HG03432 (cell line): ENCODE results near the gene VENTX.
A peak's percentile ranks its signal among the peaks of the same experiment; 100 is the strongest.

Experiments used
- ATAC-seq: cut with Tn5 transposase; IDR thresholded peaks from one replicate; pipeline ENCODE4 v1.9.1; 2021; ENCODE audit warnings: mild to moderate bottlenecking, moderate library complexity; ENCODE audit not compliant: unreplicated experiment

The VENTX gene

DNA sequence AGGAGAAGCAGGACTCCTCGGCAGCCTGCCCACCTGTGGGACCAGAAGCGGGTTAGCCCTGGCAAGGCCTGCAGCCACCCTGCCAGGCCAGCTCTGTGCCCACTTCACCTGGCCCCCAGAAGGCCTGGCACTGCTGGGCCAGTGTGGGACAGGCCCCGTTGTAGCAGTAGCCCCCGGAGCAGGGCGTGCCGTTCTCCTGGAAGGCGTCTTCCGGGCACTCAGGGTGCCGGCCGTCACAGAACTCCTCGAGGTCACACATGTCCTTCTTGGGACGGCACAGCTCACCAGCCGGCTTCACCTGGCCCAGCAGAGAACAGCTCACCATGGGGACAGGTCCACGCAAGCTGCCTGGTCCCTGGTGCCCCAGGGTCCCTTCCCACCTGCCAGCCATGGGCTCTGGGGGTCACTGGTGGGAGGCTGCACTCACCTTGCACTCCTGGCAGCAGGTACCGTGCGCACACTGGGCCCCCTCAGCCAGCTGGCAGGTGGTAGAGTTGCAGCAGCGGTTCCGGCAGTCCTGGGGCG lies 33.2 kb downstream of the VENTX start:
- no peak for ATAC-seq

DNA sequence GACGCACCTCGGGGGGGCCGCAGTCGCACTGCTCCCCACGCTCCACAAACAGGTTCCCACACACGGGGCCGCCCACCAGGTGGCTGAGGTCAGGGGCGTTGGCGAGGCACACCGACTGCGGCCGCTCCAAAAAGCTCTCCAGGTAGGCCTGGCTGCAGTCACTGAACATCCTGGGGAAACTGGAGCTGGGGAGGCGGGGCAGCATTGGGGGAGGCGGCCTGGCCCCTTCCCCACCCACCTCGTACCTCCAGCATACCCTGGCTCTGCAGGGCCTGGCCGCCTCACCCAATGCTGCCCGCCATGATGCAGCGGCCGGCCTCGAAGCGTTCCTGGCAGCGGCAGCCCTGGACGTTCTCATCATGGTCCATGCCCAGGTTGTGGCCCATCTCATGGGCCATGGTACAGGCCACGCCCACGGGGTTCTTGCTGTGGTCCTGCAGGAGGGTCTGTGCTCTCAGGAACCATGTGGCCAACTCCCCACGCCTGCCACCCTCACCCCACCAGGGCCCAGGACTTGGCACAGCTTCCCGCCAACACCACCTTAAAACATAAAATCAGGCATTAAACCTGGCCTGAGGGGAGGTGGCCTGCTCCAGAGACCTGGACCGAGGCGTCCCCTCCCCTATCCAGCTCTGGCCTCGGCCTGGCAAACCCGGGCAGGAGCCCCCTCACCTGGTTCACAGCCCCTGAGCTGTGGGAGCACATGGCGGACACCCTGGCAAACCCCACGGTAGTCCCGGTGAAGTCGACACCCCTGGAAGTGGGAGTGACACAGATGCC lies 34.1 kb downstream of the VENTX start:
- no peak for ATAC-seq

DNA sequence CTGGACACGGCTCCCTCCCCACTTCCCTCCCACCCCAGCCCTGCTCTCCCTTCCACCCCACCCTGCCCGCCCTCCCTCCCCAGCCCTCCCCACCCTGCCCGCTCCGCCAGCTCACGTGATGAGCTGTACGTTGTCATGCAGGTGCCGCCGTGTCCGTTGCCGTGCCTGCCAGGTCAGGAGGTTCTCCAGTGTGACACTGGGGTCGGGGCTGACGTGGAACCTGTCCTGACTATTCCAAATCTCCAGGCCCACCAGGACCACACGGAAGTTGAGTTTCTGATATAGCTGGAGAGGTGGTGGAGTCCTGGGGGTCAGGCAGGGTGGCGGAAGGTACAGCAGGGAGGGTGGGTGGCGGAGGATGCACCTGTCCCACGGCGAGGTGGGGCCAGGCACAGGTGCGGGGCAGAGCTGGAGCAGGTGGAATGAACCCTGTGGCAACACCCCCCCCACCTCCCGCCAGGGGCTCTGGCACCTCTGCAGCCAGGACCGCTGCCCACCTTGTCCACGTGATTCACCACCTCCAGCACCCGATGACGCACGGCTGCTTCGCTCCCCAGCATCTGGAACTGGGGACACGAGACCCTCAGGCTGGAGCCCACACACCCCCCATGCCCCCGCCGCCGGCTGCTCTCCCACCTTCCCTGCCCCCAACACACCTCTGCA lies 34.8 kb downstream of the VENTX start:
- no peak for ATAC-seq

DNA sequence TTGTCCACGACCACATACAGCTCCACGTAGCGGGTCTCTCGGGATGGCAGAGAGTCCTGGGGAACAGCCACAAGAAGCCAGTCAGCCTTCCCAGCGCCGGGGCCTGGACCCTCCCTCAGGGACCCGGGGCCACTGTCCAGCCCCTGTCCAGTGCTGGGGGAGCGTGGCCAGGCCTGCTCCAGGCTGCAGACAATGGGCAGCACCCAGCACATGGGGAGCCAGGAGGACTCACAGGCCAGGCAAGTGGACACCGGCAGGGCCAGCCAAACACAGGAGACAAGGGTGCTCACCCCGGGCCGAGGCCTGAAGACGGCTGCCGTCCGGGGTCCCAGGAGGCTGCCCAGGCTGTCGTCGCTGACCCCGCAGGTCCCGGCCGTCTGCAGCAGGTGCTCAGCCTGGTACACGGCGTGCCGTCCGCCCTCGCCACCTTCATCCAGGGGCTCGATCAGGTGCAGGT lies 35.3 kb downstream of the VENTX start:
- no peak for ATAC-seq

DNA sequence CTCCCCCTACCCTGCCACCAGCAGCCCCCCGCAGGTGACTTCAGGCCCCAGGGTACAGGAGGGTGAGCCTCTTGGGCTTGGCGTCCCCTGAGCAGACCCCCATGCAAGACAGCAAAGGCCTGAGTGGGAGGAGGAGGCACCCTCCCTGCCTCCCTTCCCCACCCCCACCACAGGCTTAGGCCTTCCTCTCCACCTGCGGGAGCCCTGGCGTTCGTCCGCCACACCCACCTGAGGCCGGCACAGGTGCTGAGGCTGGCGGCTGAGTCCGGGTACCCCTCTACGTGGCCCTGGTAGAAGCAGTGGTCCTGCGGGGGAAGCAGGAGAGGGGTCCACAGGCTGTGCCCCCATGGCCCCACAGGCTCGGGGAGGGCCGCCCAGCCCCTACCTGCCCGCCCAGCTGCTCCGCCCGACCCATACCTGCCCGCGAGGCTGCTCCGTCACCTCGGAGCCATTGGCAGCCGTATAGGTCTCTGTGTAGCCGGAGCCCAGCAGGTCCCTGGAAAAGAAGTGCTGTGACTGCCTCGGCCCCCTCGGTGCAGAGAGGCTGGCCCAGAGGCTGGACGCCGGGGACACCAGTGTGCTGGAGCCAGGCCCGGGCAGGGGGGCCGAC lies 36.0 kb downstream of the VENTX start:
- ATAC-seq, result no peak

DNA sequence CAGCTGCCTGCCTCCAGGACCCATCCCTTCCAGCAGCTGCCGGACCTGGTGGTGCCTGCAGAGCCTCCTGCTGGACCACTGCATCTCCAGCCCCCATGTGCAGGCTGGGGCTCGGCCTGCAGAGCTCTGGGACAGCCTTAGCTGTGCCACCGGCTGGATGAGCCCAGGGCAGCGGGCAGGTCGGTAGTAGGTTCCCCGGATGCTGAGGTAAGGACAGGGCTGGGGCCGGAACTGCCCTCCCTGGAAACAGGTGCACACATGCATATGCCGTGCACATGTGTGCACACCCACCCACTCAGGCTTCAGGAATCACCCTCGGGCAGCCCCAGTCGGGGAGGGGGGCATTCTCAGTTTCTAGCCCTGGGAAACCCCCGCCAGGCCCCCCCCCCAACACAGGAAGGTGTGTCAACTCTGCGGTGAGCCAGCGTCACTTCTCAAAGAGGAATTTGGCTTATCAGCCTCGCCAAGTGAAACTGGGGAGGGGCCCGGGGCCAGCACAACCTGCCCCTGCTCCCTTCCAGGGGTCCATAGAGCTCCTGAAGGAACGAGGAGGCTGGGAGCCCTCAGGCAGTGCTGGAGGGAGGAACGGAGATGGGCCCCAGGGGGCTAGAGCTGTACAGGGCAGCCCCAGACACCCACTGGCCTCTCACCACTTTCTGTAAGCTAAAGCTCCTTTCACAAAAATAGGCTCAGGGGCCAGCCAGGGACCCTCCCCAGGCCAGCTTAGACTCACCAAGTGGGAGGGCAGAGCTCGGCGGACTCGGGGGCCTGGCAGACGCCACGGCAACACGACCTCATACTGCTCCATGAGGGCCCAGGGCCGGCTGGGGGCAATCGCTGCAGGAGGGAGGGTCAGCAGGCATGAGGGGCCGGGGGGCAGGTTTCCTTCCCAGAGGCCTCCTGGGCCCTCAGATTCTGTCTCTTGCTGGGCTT lies 37.4 kb downstream of the VENTX start:
- ATAC-seq, result peak; percentile 55

DNA sequence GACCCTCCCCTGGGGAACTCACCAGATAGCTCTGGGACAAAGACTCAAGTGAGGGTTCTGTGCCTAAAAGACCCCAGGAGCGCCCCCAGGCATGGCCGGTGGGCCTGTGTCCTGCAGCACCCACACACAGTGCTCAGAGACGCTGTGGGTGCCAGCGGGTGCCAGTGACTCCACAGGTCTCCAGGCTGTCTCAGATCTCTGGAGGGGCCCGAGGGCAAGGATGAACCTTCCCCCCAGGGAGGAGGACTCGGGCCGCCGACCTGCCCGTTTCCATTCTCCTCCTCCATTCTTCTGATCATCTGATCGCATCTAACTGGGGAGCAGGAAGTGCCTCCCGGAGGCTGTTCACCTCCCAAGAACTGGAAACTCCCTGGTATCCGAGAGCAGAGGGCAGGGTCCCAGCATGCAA lies 38.0 kb downstream of the VENTX start:
- ATAC-seq, result peak; percentile 39

DNA sequence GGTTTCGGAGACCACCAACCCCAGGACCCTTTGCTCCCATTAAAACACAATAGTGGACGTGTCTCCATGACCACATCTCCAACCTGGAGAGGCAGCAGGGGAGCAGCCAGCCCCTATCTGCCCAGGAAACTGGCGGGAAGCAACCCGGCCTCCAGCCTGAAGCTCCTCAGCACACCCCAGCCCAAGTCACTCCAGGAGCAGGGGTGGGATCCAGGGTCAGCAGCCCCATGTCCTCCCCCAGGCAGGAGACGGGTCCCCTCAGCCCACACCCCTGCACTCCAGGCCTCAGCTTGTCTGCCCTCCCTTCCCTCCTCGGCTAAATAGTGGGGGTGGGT lies 38.4 kb downstream of the VENTX start:
- ATAC-seq, result no peak

DNA sequence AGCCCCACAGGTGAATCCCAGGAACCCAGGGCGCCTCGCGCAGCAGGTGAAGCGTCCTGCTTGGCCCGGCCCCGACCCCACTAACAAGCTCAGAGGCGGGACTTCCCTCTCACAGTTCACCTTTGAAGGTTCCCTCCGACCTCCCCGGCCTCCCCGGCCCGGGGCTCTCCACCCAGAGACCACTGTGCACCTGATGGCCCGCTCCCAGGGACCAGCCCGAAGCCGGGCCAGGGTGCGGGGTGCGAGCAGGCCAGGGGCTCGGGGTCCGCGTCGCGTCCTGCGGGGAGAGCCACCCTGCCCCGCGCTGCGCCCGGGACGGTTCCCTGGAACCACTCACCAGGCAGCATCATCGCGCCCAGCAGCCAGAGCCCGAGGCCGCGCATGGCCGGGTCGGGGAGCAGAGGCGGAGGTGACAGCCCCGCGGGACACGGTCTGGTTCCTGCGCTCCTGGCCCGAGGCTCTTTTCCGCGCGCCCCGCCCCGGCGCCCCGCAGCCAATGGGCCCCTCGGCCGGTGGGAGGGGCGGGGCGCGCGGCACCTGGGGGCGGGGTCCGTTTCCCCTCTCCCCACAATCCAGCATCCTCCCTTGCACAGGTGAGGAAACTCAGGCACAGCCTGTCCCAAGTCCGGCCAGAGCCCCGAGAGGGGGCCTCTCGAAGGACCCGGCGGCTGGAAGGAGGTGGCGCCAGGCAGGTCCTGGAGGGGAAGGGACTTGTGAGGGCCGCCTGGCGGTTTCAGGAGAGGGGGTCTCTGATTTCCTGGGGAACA lies 39.0 kb downstream of the VENTX start, which contains the start of gene ADAM8:
TSS of gene ADAM8 (minus strand) at position 434 of the 767 bp plus-strand sequence. CDS start at position 383, 51 bp downstream.
- peak; percentile 57 for ATAC-seq

DNA sequence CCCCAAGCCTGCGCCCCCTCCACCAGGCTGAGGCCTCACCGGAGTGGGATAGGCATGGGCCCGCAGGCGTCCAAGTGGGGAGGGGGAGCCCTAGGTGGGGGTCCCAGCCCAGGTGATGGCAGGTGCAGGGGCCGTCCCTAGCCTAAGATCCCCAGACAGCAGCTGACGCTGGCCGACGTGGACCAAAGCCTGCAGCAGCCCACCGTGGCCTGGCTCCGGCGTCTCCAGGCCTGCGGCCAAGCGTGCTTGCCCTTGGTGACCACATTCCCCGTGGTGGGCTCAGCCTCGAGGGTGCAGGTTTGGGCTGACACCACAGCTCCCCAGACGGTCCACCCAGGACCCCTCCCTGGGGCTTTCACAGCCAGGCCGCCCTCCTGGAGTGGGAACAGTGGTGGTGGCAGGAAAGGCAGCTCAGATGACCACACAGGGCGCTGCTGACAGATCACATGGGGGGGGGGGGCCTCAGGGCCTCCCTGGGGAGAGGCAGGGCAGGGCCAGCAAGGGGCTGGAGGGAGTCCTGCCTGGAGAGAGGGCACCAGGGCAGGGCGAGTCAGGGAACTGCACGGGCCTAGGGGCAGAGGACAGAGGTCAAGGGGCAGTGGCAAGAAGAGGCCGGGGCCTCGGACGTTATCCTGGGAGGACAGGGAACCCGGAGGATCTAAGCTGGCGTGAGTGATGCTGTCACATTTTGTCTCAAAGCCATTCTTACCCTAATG lies 39.8 kb downstream of the VENTX start:
- ATAC-seq, result no peak

DNA sequence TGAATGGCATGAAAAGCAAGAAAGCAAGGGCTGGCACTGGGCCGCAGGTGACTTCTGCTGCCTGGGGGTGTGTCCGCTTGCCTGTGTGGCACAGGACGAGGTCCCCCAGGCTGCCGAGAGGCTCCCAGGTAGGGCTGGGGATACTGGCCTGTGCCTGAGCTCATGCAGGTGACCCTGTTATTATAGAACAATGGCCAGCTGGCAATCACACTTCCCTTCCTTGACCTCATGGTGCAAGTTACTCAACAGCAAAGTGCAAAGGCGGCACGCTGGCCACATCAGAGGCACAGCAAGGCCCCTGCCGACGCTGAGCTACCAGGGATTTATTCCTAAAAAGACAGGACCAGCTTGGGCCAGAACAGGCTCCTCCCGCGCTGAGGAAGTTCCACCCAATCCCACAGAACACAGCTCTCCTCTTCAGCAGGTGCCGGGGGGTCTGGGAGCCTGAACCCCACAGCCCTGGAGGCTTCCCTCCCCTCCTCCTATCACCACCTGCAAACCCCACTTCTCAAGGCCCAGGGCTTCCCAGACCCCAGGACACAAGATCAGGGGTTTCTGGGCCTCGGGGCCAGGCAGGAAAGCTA lies 40.4 kb downstream of the VENTX start:
- no peak for ATAC-seq

DNA sequence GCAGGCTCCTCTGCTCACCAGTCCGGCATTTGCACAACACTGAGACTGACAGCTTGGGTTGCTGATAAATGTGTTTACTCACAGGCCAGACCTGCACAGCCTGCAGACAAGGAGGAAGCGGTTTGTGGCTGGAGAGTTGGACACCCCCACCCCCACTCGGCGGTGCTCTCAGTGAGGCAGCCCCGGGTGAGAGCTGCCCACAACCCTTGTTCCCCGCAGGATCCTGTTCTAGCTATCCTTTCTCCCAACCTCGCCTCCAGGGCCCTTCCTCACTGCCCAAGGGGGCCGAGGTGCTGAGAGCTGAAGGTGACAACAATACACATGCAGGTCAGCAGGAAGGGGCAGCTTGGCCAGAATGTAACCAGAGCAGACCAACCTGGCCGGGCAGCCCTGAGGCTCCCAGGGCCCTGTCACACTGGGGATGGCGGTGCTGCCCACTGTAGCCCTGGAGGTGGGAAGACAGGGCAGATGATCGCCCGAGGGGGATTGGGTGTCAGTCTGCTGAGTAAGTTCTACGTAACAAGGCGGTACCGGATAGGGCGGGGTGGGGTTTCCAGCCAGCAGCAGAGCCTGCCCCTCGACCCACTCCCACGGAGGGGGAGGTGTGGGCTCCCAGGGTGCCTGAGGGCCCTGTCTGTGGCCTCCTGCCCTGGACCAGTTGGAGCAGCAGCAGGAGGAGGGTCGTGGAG lies 41.1 kb downstream of the VENTX start:
- ATAC-seq, result peak; percentile 29

DNA sequence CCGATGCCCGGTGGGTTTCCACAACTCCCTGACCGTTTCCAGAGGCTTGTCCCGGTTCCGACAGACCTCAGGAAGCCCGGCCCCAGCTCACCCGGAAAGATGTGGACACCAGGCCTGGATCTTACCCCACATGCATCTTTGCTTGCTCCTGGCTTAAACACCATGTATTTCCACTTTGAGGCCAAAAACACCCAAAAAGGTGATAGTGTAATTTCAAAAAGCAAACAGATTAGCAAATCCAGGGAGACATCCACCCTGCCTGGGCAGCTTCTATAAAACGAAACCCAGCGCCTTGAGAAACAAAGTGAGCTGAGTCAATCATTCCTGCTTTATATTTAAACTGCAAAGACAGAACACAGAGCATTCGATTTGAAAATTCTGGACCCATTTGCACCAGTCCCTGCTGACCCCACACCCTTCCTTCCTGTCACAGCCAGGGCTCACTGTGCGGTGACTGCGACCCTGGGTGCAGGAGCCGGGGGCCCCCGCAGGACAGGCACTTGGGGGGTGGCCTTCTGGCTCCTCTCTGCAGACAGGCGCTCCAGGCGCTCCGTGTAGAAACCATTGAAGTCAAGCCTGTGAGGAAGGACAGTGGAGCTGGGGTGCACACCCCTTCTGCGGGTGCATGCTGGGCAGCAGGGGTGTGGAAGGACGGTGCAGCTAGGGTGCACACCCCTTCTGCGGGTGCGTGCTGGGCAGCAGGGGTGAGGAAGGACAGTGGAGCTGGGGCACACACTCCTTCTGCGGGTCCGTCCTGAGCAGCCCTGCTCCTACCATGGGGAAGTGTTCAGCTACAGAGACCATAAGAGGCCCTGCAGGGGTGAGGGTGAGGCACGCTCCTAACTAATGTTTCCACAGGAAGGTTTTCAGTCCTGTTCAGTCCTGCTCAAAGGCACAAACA lies 41.9 kb downstream of the VENTX start:
- ATAC-seq, result no peak

DNA sequence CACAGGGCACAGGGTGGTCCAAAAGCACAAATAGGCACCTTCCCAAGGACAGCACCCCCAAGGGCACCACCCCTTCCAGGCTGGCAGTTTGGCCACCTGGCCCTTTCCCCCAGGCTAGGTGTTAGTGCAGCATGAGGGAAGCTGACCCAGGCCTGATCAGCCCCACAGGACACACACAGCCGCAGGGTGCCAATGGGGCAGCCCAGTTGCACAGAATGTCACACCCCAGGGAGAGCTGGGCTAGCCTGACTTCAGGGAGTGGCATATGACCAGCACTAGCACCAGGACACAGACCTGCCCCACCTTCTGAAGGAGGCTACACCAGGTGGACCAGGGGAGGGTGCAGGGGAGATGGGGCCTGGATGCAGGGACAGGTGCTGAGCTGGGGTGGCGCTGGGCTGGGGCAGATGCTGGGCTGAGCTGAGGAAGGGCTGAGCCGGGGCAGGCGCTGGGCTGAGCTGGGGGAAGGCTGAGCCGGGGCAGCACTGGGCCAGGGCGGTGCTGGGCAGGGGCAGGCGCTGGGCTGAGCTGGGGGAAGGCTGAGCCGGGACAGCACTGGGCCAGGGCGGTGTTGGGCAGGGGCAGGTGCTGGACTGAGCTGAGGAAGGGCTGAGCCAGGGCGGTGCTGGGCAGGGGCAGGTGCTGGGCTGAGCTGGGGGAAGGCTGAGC lies 42.9 kb downstream of the VENTX start:
- no peak for ATAC-seq

DNA sequence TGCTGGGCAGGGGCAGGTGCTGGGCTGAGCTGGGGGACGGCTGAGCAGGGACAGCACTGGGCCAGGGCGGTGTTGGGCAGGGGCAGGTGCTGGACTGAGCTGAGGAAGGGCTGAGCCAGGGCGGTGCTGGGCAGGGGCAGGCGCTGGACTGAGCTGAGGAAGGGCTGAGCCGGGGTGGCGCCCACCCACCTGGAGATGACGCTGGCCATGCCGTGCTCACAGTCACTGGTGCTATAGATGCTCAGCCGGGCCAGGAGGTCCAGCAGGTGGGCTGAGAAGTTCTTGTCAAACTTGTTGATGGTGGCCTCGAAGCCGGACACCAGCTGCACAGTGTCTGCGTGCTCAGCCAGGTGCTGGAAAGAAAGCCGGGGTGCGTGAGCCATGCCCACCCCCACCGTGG lies 43.4 kb downstream of the VENTX start:
- ATAC-seq, result no peak

DNA sequence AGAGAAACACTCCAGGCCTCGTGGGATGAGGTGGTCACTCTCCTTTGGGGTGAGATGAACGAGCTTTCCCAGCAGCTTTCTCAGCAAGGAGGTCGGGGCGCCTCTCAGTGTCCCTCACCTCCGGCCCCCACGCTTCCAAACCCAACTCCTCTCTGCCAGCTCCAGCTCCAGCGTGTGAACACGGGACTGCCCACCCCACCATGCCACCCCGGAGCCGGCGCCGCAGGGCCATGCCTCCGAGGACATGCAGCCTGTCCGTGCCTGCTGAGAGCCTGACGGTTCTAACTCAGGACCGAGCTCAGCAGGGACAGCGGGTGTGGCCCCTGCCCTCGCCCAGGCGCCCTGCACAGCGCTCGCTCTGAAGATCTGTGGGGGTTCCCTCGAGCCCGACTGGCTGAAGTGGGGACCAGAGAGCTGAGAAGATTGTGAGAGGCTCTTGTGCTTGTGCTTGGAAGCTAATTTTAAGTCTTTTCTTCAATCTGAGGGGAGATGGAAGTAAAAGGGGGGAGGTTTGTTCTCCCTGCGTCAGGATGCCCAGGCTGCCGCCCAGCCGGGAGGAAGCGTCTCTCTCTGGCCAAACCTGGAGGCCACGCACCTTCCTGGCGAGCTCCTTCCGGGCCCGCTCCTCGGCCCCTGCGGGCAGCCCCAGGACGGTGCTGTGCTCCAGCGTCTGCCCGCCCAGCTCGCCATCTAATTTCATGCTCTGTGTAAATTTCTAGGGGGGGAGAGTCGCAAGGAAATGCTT lies 44.1 kb downstream of the VENTX start:
- no peak for ATAC-seq
